Mesothelial cell of epicardium (in vitro differentiated cells): ENCODE results near the gene NTNG2. TPM values are rescaled to one million over a fixed set of nuclear protein-coding genes. Genes with fewer than 3 reads are reported as not detected.

Source experiments
- DNase-seq, 2 experiments: peaks; one replicate each; pipeline ENCODE4 v3.0.0; 2021; ENCODE audit warnings: low spot score in 2 of 2; ENCODE audit not compliant: unreplicated experiment in 2 of 2
- H3K27ac Mint-ChIP-seq: 2 replicates; pipeline ENCODE4 v1.8.0; 2021; ENCODE audit warnings: mixed read lengths
- H3K27me3 Mint-ChIP-seq: 2 replicates; pipeline ENCODE4 v1.8.0; 2021; ENCODE audit warnings: low read depth, mixed read lengths
- H3K36me3 Mint-ChIP-seq: 2 replicates; pipeline ENCODE4 v1.8.0; 2021; ENCODE audit warnings: mixed read lengths
- H3K4me1 Mint-ChIP-seq: 2 replicates; pipeline ENCODE4 v1.8.0; 2021; ENCODE audit warnings: mixed read lengths
- H3K4me3 Mint-ChIP-seq: 2 replicates; pipeline ENCODE4 v1.8.0; 2021; ENCODE audit warnings: mild to moderate bottlenecking, moderate library complexity, mixed read lengths
- H3K9me3 Mint-ChIP-seq: 2 replicates; pipeline ENCODE4 v1.8.0; 2021; ENCODE audit warnings: mixed read lengths
- CTCF ChIP-seq: fragments of 200-600 bp; sonication (generic); IDR thresholded peaks from one replicate; pipeline ENCODE4 v1.5.0; 2021; ENCODE audit warnings: antibody characterized with exemption; ENCODE audit not compliant: unreplicated experiment
- total RNA-seq: library from RNA; stranded (reverse); gene quantifications from 3 replicates; pipeline ENCODE4 v1.2.1, GENCODE V29; 2021

Gene NTNG2
- total RNA-seq, 1 donor from 2014 or later = 8.1 TPM

GRCh38 chr9:132162764-132163456, 1.1 kb downstream of the NTNG2 start:
- DNase-seq = no peak
- no peaks in the 10 kb centered on the region for H3K36me3 Mint-ChIP-seq
- H3K4me3 Mint-ChIP-seq = peak overlapping the region; percentile 68
- no peak for TF ChIP-seq CTCF
- peaks cover 15% of the 10 kb centered on the region for H3K4me1 Mint-ChIP-seq
- no peaks in the 10 kb centered on the region for H3K9me3 Mint-ChIP-seq
- H3K27me3 Mint-ChIP-seq = peaks cover 85% of the 10 kb centered on the region
- no peak overlapping the region for H3K27ac Mint-ChIP-seq

GRCh38 chr9:132163457-132163875, 1.6 kb downstream of the NTNG2 start:
- no peaks in the 10 kb centered on the region for H3K9me3 Mint-ChIP-seq
- H3K36me3 Mint-ChIP-seq = no peaks in the 10 kb centered on the region
- peaks cover 15% of the 10 kb centered on the region for H3K4me1 Mint-ChIP-seq
- TF ChIP-seq CTCF = no peak
- H3K4me3 Mint-ChIP-seq = no peak overlapping the region
- no peak for DNase-seq
- peaks cover 84% of the 10 kb centered on the region for H3K27me3 Mint-ChIP-seq
- no peak overlapping the region for H3K27ac Mint-ChIP-seq

- Mint-ChIP-seq H3K4me3 (peak overlapping the region; percentile 26), H3K9me3 (no peaks in the 10 kb centered on the region), H3K27me3 (peaks cover 85% of the 10 kb centered on the region), H3K4me1 (peaks cover 15% of the 10 kb centered on the region), H3K36me3 (no peaks in the 10 kb centered on the region), H3K27ac (no peak overlapping the region)
- no peak for DNase-seq
- TF ChIP-seq CTCF = no peak
Observed at GRCh38 chr9:132163876-132164603, 2.2 kb downstream of the NTNG2 start.

- no peak for TF ChIP-seq CTCF
- H3K27me3 Mint-ChIP-seq = peaks cover 85% of the 10 kb centered on the region
- no peak for DNase-seq
- H3K36me3 Mint-ChIP-seq = no peaks in the 10 kb centered on the region
- H3K27ac Mint-ChIP-seq = no peak overlapping the region
- H3K9me3 Mint-ChIP-seq = no peaks in the 10 kb centered on the region
- no peak overlapping the region for H3K4me3 Mint-ChIP-seq
- H3K4me1 Mint-ChIP-seq = peaks cover 15% of the 10 kb centered on the region
Observed at GRCh38 chr9:132164604-132165362, 2.9 kb downstream of the NTNG2 start.

- H3K36me3 Mint-ChIP-seq = no peaks in the 10 kb centered on the region
- H3K9me3 Mint-ChIP-seq = no peaks in the 10 kb centered on the region
- H3K27ac Mint-ChIP-seq = no peak overlapping the region
- no peak for DNase-seq
- no peak for TF ChIP-seq CTCF
- H3K4me3 Mint-ChIP-seq = no peak overlapping the region
- peaks cover 12% of the 10 kb centered on the region for H3K4me1 Mint-ChIP-seq
- peaks cover 88% of the 10 kb centered on the region for H3K27me3 Mint-ChIP-seq
Observed at GRCh38 chr9:132166599-132166998, 4.7 kb downstream of the NTNG2 start.
